Activated B cell treated with CpG ODN at 0.5 μM for 24 hours (primary cell): Measurements from ENCODE around the gene GEN1. TPM values are rescaled to one million over a fixed set of nuclear protein-coding genes. Genes with fewer than 3 reads are reported as not detected.

Experiments
- ATAC-seq: fragments of 200-7000 bp; cut with Tn5 transposase; one replicate; pipeline ENCODE4 v1.10.0; 2021; ENCODE audit warnings: low read depth, mild to moderate bottlenecking, moderate library complexity
- CTCF ChIA-PET: fragments of 350-600 bp; sonication (Branson Sonifier 250); formaldehyde crosslinking; loops from one replicate; lab custom pipeline; 2021; ENCODE audit warnings: antibody characterized with exemption; lab: Charles Lee
- POLR2A ChIA-PET: fragments of 350-600 bp; sonication (Branson Sonifier 250); formaldehyde crosslinking; loops from one replicate; lab custom pipeline; 2021; ENCODE audit warnings: antibody characterized with exemption; lab: Charles Lee
- DNase-seq: peaks from one replicate; pipeline ENCODE4 v3.0.0; 2022
- H3K27ac Mint-ChIP-seq: one replicate; pipeline ENCODE4 v1.8.0; 2020; ENCODE audit warnings: mixed read lengths
- H3K27me3 Mint-ChIP-seq: one replicate; pipeline ENCODE4 v1.8.0; 2021; ENCODE audit warnings: mixed read lengths
- H3K36me3 Mint-ChIP-seq: one replicate; pipeline ENCODE4 v1.8.0; 2021; ENCODE audit warnings: low read depth, mixed read lengths
- H3K4me1 Mint-ChIP-seq: one replicate; pipeline ENCODE4 v1.8.0; 2021; ENCODE audit warnings: mixed read lengths
- H3K4me3 Mint-ChIP-seq: one replicate; pipeline ENCODE4 v1.8.0; 2020; ENCODE audit warnings: mild to moderate bottlenecking, mixed read lengths
- H3K9me3 Mint-ChIP-seq: one replicate; pipeline ENCODE4 v1.8.0; 2020; ENCODE audit warnings: mixed read lengths
- intact Hi-C: fragments of 100-400 bp; cut with micrococcal nuclease; formaldehyde crosslinking; loops from one replicate; pipeline ENCODE4 v1.15.1; 2024
- total RNA-seq: library from RNA; stranded (reverse); gene quantifications from 2 replicates; pipeline ENCODE4 v1.2.3, GENCODE V29; 2022
- TF ChIP-seq, protein P1 (sequence below): fragments of 200-600 bp; IDR thresholded peaks from one replicate; pipeline ENCODE4 v1.8.0; 2022; ENCODE audit warnings: antibody characterized with exemption, mild to moderate bottlenecking

Gene GEN1
- total RNA-seq, 1 donor from 2014 or later: 163 TPM

DNA sequence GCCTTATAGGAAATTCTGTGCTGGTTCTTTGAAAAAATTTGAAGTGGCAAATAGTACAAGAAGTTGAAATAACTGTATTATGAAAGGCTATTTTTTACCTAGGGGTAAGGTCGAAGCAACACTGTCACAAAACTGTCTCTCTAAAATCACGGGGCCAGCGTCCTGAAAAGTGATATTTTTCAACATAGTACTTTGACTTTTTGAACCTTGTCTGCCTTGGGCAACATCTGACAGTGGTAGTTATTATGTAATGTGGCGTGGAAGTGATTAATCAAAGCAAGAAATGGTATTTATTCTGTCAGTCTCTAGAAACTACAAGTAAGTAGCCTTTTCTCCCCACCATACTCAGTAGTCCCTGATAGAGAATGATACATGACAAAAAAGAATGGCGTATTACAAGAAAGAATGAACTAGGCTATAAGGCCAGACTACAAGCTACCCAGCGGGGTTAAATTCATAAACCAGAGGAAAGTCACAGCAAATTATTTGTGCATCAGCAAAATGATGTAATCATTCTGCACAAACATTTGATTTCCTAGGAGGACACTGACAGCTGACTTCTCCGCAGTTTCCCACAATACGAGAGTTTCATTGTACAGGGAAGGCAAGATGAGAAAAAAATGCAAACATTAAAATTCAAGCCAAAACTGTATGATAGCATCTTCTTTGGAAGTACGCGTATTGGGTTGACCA lies 9.8 kb downstream of the GEN1 start:
- Mint-ChIP-seq H3K27me3 (no peaks in the 10 kb centered on the region), H3K27ac (no peak overlapping the region), H3K9me3 (no peaks in the 10 kb centered on the region), H3K36me3 (peaks cover 65% of the 10 kb centered on the region), H3K4me1 (peaks cover 6% of the 10 kb centered on the region), H3K4me3 (no peak overlapping the region)
- ATAC-seq (no peak), DNase-seq (no peak)
- intact Hi-C loops: no loop called here
- POLR2A ChIA-PET: no interaction called here
- TF ChIP-seq, protein P1, sequence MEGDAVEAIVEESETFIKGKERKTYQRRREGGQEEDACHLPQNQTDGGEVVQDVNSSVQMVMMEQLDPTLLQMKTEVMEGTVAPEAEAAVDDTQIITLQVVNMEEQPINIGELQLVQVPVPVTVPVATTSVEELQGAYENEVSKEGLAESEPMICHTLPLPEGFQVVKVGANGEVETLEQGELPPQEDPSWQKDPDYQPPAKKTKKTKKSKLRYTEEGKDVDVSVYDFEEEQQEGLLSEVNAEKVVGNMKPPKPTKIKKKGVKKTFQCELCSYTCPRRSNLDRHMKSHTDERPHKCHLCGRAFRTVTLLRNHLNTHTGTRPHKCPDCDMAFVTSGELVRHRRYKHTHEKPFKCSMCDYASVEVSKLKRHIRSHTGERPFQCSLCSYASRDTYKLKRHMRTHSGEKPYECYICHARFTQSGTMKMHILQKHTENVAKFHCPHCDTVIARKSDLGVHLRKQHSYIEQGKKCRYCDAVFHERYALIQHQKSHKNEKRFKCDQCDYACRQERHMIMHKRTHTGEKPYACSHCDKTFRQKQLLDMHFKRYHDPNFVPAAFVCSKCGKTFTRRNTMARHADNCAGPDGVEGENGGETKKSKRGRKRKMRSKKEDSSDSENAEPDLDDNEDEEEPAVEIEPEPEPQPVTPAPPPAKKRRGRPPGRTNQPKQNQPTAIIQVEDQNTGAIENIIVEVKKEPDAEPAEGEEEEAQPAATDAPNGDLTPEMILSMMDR: no peak
- CTCF ChIA-PET: no interaction called here

- POLR2A ChIA-PET: no interaction called here
- CTCF ChIA-PET: no interaction called here
- Mint-ChIP-seq H3K27me3 (no peaks in the 10 kb centered on the region), H3K4me3 (no peak overlapping the region), H3K36me3 (peaks cover 60% of the 10 kb centered on the region), H3K4me1 (no peaks in the 10 kb centered on the region), H3K27ac (no peak overlapping the region), H3K9me3 (no peaks in the 10 kb centered on the region)
- intact Hi-C loops: loop anchor here (1.0 kb wide), 1 partner anchor 8 kb away; no protein-coding TSS in a partner anchor
- no peak for DNase-seq
- ATAC-seq: no peak
- TF ChIP-seq, protein P1: no peak
Observed at GRCh38 chr2:17765398-17765797, 11.5 kb downstream of the GEN1 start.

- CTCF ChIA-PET: no interaction called here
- no peak overlapping the region for H3K4me3 Mint-ChIP-seq
- POLR2A ChIA-PET: interaction anchor here (1.7 kb wide), 1 partner anchor 15 kb away, joined by 4 read pairs; the partner anchor contains the start of genes GEN1 and SMC6
- intact Hi-C loops: no loop called here
- no peak overlapping the region for H3K27ac Mint-ChIP-seq
- H3K27me3 Mint-ChIP-seq: no peaks in the 10 kb centered on the region
- DNase-seq (no peak), ATAC-seq (no peak)
- H3K36me3 Mint-ChIP-seq: peaks cover 56% of the 10 kb centered on the region
- H3K9me3 Mint-ChIP-seq: no peaks in the 10 kb centered on the region
- TF ChIP-seq, protein P1: no peak
- no peaks in the 10 kb centered on the region for H3K4me1 Mint-ChIP-seq
Observed at GRCh38 chr2:17768894-17769293, 15.0 kb downstream of the GEN1 start.

- ChIA-PET CTCF (interaction anchor here (1.1 to 1.3 kb wide), 2 partner anchors 59 to 62 kb away, joined by 3 to 4 read pairs; no protein-coding TSS in a partner anchor), POLR2A (interaction anchor here (1.5 kb wide), 1 partner anchor 18 kb away, joined by 5 read pairs; the partner anchor contains the start of genes GEN1 and SMC6)
- Mint-ChIP-seq H3K9me3 (no peaks in the 10 kb centered on the region), H3K4me1 (no peaks in the 10 kb centered on the region), H3K4me3 (no peak overlapping the region), H3K27me3 (no peaks in the 10 kb centered on the region), H3K36me3 (peaks cover 63% of the 10 kb centered on the region), H3K27ac (no peak overlapping the region)
- TF ChIP-seq, protein P1: no peak
- ATAC-seq (no peak), DNase-seq (no peak)
- intact Hi-C loops: loop anchor here (2.0 kb wide), 1 partner anchor 17 kb away; the partner anchor contains the start of gene GEN1
Observed at GRCh38 chr2:17771956-17772355, 18.0 kb downstream of the GEN1 start.

DNA sequence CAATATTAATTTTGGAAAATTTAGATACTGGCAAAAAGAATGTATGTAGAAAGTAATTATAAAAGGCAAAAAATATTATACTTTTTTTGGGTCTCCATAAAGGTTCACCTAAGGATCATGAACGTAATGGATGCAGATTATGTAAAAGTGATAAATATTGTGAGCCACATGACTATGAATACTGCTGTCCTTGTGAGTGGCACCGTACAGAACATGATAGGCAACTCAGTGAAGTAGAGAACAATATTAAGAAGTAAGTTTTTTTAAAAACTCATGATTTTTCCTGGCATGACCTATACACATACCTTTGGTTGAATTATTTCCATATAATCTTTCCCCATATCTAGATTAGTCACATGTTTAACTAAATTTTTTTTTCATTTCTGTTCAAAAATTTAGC lies 18.6 kb downstream of the GEN1 start:
- H3K4me1 Mint-ChIP-seq: no peaks in the 10 kb centered on the region

More for the DNA sequence above, 18.6 kb downstream of the GEN1 start:
- peaks cover 62% of the 10 kb centered on the region for H3K36me3 Mint-ChIP-seq
- no peak for ATAC-seq
- no peak overlapping the region for H3K4me3 Mint-ChIP-seq
- POLR2A ChIA-PET: interaction anchor here (0.5 to 1.5 kb wide), 2 partner anchors 19 to 1055 kb away, joined by 3 to 5 read pairs; partner anchors contain the start of genes GEN1 and SMC6
- no peaks in the 10 kb centered on the region for H3K27me3 Mint-ChIP-seq
- no peaks in the 10 kb centered on the region for H3K9me3 Mint-ChIP-seq
- DNase-seq: no peak
- CTCF ChIA-PET: interaction anchor here (1.1 to 1.3 kb wide), 2 partner anchors 59 to 61 kb away, joined by 3 to 4 read pairs; no protein-coding TSS in a partner anchor
- no peak overlapping the region for H3K27ac Mint-ChIP-seq
- intact Hi-C loops: no loop called here
- TF ChIP-seq, protein P1: no peak
